ENCODE data around the gene RNF111.

The RNF111 gene

DNA sequence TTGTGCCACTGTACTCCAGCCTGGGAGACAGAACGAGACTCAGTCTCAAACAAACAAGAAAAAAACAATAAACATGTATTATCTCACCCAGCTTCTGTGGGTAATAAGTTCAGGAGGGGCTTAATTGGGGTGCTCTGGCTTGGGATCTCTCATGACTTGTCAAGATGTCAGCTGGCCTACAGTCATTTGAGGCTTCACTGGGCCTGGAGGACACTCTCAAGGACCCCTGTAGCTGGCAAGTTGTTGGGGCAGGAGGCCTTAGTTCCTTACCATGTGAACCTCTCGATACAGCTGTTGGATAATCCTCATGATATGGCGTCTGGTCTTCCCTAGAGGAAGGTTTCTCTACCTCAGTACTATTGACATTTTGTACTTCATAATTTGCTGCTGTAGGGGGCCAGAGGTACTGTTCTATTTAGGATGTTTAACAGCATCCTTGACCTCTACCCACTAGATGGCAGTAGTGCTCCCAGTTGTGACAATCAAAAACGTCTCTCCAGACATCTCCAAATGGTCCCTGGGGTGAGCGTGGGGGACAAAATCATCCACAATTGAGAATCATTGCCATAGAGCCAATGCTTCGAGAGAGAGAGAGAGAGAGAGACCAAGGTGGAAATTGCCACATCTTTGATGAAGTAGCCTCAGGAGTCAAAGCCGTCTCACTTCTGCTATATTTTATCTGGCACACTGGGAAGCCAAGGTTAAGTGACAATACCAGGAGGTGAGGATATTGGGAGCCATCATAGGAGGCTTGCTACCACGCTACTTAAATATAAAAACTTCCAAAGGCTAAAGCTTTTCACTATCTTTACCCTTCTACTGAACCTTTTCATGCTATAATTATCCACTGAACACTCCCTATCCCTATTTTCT, 30.1 kb upstream of the RNF111 start:
- Histone ChIP-seq H2BK120ac (ENCODE audit: low read depth, low read length) (no peak overlapping the region), H3K14ac (ENCODE audit: low read length in 2 of 2) (no peak overlapping the region), H3K27me3 (ENCODE audit: control insufficient read depth in 1 of 2, insufficient read depth in 1 of 2, low read length in 2 of 2) (no peaks in the 10 kb centered on the region), H3K4ac (ENCODE audit: low read depth in 1 of 2, low read length in 2 of 2) (no peak overlapping the region), H3K27ac (ENCODE audit: low read length, poor library complexity, severe bottlenecking) (no peak overlapping the region), H3K4me2 (ENCODE audit: low read length, poor library complexity, severe bottlenecking) (peak overlapping the region; percentile 13), H2BK5ac (ENCODE audit: low read depth, low read length, poor library complexity, severe bottlenecking) (no peak overlapping the region), H2BK12ac (ENCODE audit: low read length in 2 of 2) (no peak overlapping the region), H3K79me1 (replicated peaks; ENCODE audit: low read length, poor library complexity, severe bottlenecking) (no peaks in the 10 kb centered on the region), H4K91ac (ENCODE audit: low read length) (no peak overlapping the region), H3K23ac (ENCODE audit: low read length in 2 of 2) (no peak overlapping the region), H3K4me1 (ENCODE audit: control insufficient read depth, insufficient read depth, low read depth, low read length) (no peaks in the 10 kb centered on the region), H3K9me3 (ENCODE audit: control insufficient read depth, low read length) (no peaks in the 10 kb centered on the region), H4K8ac (ENCODE audit: low read length) (no peak overlapping the region), H3K4me3 (ENCODE audit: insufficient read depth in 1 of 2, low read depth in 1 of 2, low read length in 2 of 2) (no peak overlapping the region), H3K36me3 (ENCODE audit: control insufficient read depth in 1 of 2, insufficient read depth in 2 of 2, low read depth in 1 of 2, low read length in 2 of 2) (no peaks in the 10 kb centered on the region), H2AFZ (ENCODE audit: low read depth, low read length) (no peak overlapping the region), H2AK5ac (ENCODE audit: low read length, severe bottlenecking) (no peak overlapping the region), H3K18ac (ENCODE audit: low read depth in 1 of 2, low read length in 2 of 2) (no peak overlapping the region), H2BK15ac (ENCODE audit: low read depth, poor library complexity, severe bottlenecking) (no peak overlapping the region), H3K9ac (ENCODE audit: low read length) (peak overlapping the region; percentile 53)
- 28% methylated on average over 3 of the region's 8 CpGs for WGBS
- DNase-seq = peak; percentile 70

DNA sequence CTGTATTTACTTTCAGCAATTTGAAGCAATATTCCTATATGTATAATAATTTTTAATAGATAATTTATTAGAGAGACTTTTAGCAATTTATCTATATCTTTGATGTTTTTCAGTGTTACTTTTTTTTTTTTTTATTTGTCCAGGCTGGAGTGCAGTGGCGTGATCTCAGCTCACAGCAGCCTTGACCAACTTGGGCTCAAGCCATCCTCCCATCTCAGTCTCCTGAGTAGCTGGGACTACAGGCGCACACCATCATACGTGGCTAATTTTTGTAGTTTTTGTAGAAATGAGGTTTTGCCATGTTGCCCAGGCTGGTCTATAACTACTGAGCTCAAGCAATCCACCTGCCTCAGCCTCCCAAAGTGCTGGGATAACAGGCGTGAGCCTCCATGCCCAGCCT, 28.7 kb upstream of the RNF111 start:
- H3K79me1 ChIP-seq (replicated peaks; ENCODE audit: low read length, poor library complexity, severe bottlenecking) = no peaks in the 10 kb centered on the region
- H2BK12ac ChIP-seq (ENCODE audit: low read length in 2 of 2) = no peak overlapping the region
- H3K36me3 ChIP-seq (ENCODE audit: control insufficient read depth in 1 of 2, insufficient read depth in 2 of 2, low read depth in 1 of 2, low read length in 2 of 2) = no peaks in the 10 kb centered on the region
- H4K91ac ChIP-seq (ENCODE audit: low read length) = no peak overlapping the region
- no peaks in the 10 kb centered on the region for H3K9me3 ChIP-seq (ENCODE audit: control insufficient read depth, low read length)
- H2BK5ac ChIP-seq (ENCODE audit: low read depth, low read length, poor library complexity, severe bottlenecking) = no peak overlapping the region
- H2AK5ac ChIP-seq (ENCODE audit: low read length, severe bottlenecking) = no peak overlapping the region
- H3K14ac ChIP-seq (ENCODE audit: low read length in 2 of 2) = no peak overlapping the region
- no peak overlapping the region for H2AFZ ChIP-seq (ENCODE audit: low read depth, low read length)
- no peak overlapping the region for H3K4ac ChIP-seq (ENCODE audit: low read depth in 1 of 2, low read length in 2 of 2)
- H2BK15ac ChIP-seq (ENCODE audit: low read depth, poor library complexity, severe bottlenecking) = no peak overlapping the region
- no peak overlapping the region for H2BK120ac ChIP-seq (ENCODE audit: low read depth, low read length)
- no peak for DNase-seq
- no peak overlapping the region for H3K27ac ChIP-seq (ENCODE audit: low read length, poor library complexity, severe bottlenecking)
- no peak overlapping the region for H3K4me2 ChIP-seq (ENCODE audit: low read length, poor library complexity, severe bottlenecking)
- no peak overlapping the region for H3K9ac ChIP-seq (ENCODE audit: low read length)
- no peak overlapping the region for H4K8ac ChIP-seq (ENCODE audit: low read length)
- H3K4me3 ChIP-seq (ENCODE audit: insufficient read depth in 1 of 2, low read depth in 1 of 2, low read length in 2 of 2) = no peak overlapping the region
- H3K23ac ChIP-seq (ENCODE audit: low read length in 2 of 2) = no peak overlapping the region
- H3K27me3 ChIP-seq (ENCODE audit: control insufficient read depth in 1 of 2, insufficient read depth in 1 of 2, low read length in 2 of 2) = no peaks in the 10 kb centered on the region
- H3K4me1 ChIP-seq (ENCODE audit: control insufficient read depth, insufficient read depth, low read depth, low read length) = peaks cover 1% of the 10 kb centered on the region
- WGBS = 100% methylated on average over 3 of the region's 4 CpGs
- no peak overlapping the region for H3K18ac ChIP-seq (ENCODE audit: low read depth in 1 of 2, low read length in 2 of 2)

DNA sequence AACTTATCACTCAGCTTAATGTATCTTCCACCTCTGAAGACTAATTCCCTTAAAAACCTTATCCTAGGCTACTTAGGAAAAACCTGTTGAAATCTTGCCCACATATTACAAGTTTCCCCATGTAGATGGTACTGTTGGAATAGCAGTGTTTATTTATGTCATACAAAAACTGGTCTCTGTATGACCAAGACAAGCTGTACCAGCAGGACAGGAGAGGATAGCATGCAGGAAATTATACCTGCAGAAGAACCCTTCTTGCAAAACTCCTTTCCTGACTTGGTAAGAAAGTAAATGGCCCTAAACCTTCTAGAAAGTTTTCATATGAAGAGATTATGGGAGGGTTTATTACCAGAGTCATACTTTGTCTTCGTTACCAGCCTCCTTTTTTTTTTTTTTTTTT, 25.3 kb upstream of the RNF111 start:
- H3K27me3 ChIP-seq (ENCODE audit: control insufficient read depth in 1 of 2, insufficient read depth in 1 of 2, low read length in 2 of 2) = no peaks in the 10 kb centered on the region
- H3K4me1 ChIP-seq (ENCODE audit: control insufficient read depth, insufficient read depth, low read depth, low read length) = peaks cover 1% of the 10 kb centered on the region
- H3K9me3 ChIP-seq (ENCODE audit: control insufficient read depth, low read length) = no peaks in the 10 kb centered on the region
- WGBS = no CpG with 5 or more reads among the region's 1 CpG
- no peak overlapping the region for H3K14ac ChIP-seq (ENCODE audit: low read length in 2 of 2)
- H2BK12ac ChIP-seq (ENCODE audit: low read length in 2 of 2) = no peak overlapping the region
- H4K91ac ChIP-seq (ENCODE audit: low read length) = no peak overlapping the region
- H2BK5ac ChIP-seq (ENCODE audit: low read depth, low read length, poor library complexity, severe bottlenecking) = no peak overlapping the region
- H2BK15ac ChIP-seq (ENCODE audit: low read depth, poor library complexity, severe bottlenecking) = no peak overlapping the region
- no peaks in the 10 kb centered on the region for H3K79me1 ChIP-seq (replicated peaks; ENCODE audit: low read length, poor library complexity, severe bottlenecking)
- no peak overlapping the region for H4K8ac ChIP-seq (ENCODE audit: low read length)
- no peak overlapping the region for H2AFZ ChIP-seq (ENCODE audit: low read depth, low read length)
- no peaks in the 10 kb centered on the region for H3K36me3 ChIP-seq (ENCODE audit: control insufficient read depth in 1 of 2, insufficient read depth in 2 of 2, low read depth in 1 of 2, low read length in 2 of 2)
- no peak overlapping the region for H3K4me2 ChIP-seq (ENCODE audit: low read length, poor library complexity, severe bottlenecking)
- no peak overlapping the region for H3K4me3 ChIP-seq (ENCODE audit: insufficient read depth in 1 of 2, low read depth in 1 of 2, low read length in 2 of 2)
- H3K4ac ChIP-seq (ENCODE audit: low read depth in 1 of 2, low read length in 2 of 2) = no peak overlapping the region
- no peak overlapping the region for H3K23ac ChIP-seq (ENCODE audit: low read length in 2 of 2)
- DNase-seq = no peak
- no peak overlapping the region for H2AK5ac ChIP-seq (ENCODE audit: low read length, severe bottlenecking)
- H3K18ac ChIP-seq (ENCODE audit: low read depth in 1 of 2, low read length in 2 of 2) = no peak overlapping the region
- H2BK120ac ChIP-seq (ENCODE audit: low read depth, low read length) = no peak overlapping the region
- no peak overlapping the region for H3K27ac ChIP-seq (ENCODE audit: low read length, poor library complexity, severe bottlenecking)
- H3K9ac ChIP-seq (ENCODE audit: low read length) = no peak overlapping the region

DNA sequence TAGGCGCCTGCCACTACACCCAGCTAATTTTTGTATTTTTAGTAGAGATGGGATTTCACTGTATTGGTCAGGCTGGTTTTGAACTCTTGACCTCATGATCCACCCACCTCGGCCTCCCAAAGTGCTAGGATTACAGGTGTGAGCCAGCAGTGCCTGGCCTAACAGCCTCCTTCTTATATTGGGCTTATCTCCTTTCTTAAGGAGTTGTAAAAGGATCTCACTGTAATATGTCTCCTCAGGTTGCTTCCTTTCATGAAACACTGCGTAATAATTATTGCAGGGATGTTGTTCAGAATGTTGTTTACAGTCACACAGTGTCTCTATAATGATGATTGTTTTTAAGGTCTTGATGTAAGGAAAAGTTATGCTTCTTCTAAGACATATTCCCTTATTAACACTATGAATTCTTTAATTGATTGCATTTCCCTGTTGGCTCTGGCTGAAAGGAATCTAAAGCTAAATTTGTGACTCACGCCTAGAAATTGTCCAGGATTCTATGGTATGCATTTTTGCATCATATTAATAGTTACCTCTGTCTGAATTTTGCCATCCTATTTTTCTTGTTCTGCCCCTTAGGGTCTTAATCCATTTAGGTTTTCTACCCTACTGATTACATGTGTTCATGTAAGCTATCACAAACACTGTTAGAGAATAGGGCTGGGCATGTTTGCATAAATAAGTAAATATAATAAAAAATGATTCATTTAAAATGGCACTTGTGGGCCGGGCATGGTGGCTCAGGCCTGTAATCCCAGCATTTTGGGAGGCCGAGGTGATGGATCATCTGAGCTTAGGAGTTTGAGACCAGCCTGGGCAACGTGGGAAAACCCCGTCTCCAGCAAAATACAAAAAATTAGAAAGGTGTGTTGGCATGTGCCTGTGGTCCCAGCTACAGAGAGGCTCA, 24.5 kb upstream of the RNF111 start:
- WGBS = 97% methylated on average over 6 of the region's 8 CpGs
- Histone ChIP-seq H3K27me3 (ENCODE audit: control insufficient read depth in 1 of 2, insufficient read depth in 1 of 2, low read length in 2 of 2) (no peaks in the 10 kb centered on the region), H3K14ac (ENCODE audit: low read length in 2 of 2) (no peak overlapping the region), H3K18ac (ENCODE audit: low read depth in 1 of 2, low read length in 2 of 2) (no peak overlapping the region), H3K36me3 (ENCODE audit: control insufficient read depth in 1 of 2, insufficient read depth in 2 of 2, low read depth in 1 of 2, low read length in 2 of 2) (no peaks in the 10 kb centered on the region), H2BK120ac (ENCODE audit: low read depth, low read length) (no peak overlapping the region), H3K9me3 (ENCODE audit: control insufficient read depth, low read length) (no peaks in the 10 kb centered on the region), H3K4me1 (ENCODE audit: control insufficient read depth, insufficient read depth, low read depth, low read length) (peaks cover 1% of the 10 kb centered on the region), H3K4me3 (ENCODE audit: insufficient read depth in 1 of 2, low read depth in 1 of 2, low read length in 2 of 2) (no peak overlapping the region), H2BK15ac (ENCODE audit: low read depth, poor library complexity, severe bottlenecking) (no peak overlapping the region), H3K4me2 (ENCODE audit: low read length, poor library complexity, severe bottlenecking) (no peak overlapping the region), H3K27ac (ENCODE audit: low read length, poor library complexity, severe bottlenecking) (no peak overlapping the region), H3K23ac (ENCODE audit: low read length in 2 of 2) (no peak overlapping the region), H2BK5ac (ENCODE audit: low read depth, low read length, poor library complexity, severe bottlenecking) (no peak overlapping the region), H2AK5ac (ENCODE audit: low read length, severe bottlenecking) (no peak overlapping the region), H2BK12ac (ENCODE audit: low read length in 2 of 2) (no peak overlapping the region), H2AFZ (ENCODE audit: low read depth, low read length) (no peak overlapping the region), H4K8ac (ENCODE audit: low read length) (no peak overlapping the region), H4K91ac (ENCODE audit: low read length) (no peak overlapping the region), H3K4ac (ENCODE audit: low read depth in 1 of 2, low read length in 2 of 2) (no peak overlapping the region), H3K79me1 (replicated peaks; ENCODE audit: low read length, poor library complexity, severe bottlenecking) (no peaks in the 10 kb centered on the region), H3K9ac (ENCODE audit: low read length) (no peak overlapping the region)
- DNase-seq = no peak

Measured in mesenchymal stem cell (in vitro differentiated cells and primary cell).